ENCODE measurements around the gene MPC2.

The MPC2 gene

GRCh38 chr1:167950569-167950968, 13.7 kb upstream of the MPC2 start:
- CTCF ChIA-PET = no interaction called here
- POLR2A ChIA-PET = no interaction called here
- no peak for TF ChIP-seq CTCF (IDR thresholded peaks at IDR 0.05; ENCODE audit: control extremely low read depth, extremely low read depth, low read depth, missing control alignments)
- DNase-seq (ENCODE audit: extremely low spot score) = no peak

GRCh38 chr1:167949785-167950184, 12.9 kb upstream of the MPC2 start:
- DNase-seq (ENCODE audit: extremely low spot score) = no peak
- ChIA-PET CTCF (interaction anchor here (0.7 to 1.5 kb wide), 4 partner anchors 20 to 133 kb away, joined by 3 read pairs; no protein-coding TSS in a partner anchor), POLR2A (no interaction called here)
- no peak for TF ChIP-seq CTCF (IDR thresholded peaks at IDR 0.05; ENCODE audit: control extremely low read depth, extremely low read depth, low read depth, missing control alignments)

GRCh38 chr1:167947733-167948132, 10.9 kb upstream of the MPC2 start:
- no peak for DNase-seq (ENCODE audit: extremely low spot score)
- ChIA-PET POLR2A (no interaction called here), CTCF (no interaction called here)
- no peak for TF ChIP-seq CTCF (IDR thresholded peaks at IDR 0.05; ENCODE audit: control extremely low read depth, extremely low read depth, low read depth, missing control alignments)

GRCh38 chr1:167943541-167943940, 6.7 kb upstream of the MPC2 start:
- no peak for DNase-seq (ENCODE audit: extremely low spot score)
- no peak for TF ChIP-seq CTCF (IDR thresholded peaks at IDR 0.05; ENCODE audit: control extremely low read depth, extremely low read depth, low read depth, missing control alignments)
- ChIA-PET CTCF (no interaction called here), POLR2A (no interaction called here)

- DNase-seq (ENCODE audit: extremely low spot score) = no peak
- ChIA-PET POLR2A (no interaction called here), CTCF (interaction anchor here (0.8 to 0.9 kb wide), 2 partner anchors 32 to 142 kb away, joined by 3 read pairs; no protein-coding TSS in a partner anchor)
- no peak for TF ChIP-seq CTCF (IDR thresholded peaks at IDR 0.05; ENCODE audit: control extremely low read depth, extremely low read depth, low read depth, missing control alignments)
Measured at GRCh38 chr1:167940264-167940663, 3.4 kb upstream of the MPC2 start.

GRCh38 chr1:167938080-167938636, 1.3 kb upstream of the MPC2 start:
- CTCF ChIA-PET = interaction anchor here (1.0 to 1.9 kb wide), 4 partner anchors 10 to 144 kb away, joined by 3 to 5 read pairs (median 4); no protein-coding TSS in a partner anchor
- POLR2A ChIA-PET = no interaction called here
- TF ChIP-seq CTCF (IDR thresholded peaks at IDR 0.05; ENCODE audit: control extremely low read depth, extremely low read depth, low read depth, missing control alignments) = no peak
- DNase-seq (ENCODE audit: extremely low spot score) = no peak

- TF ChIP-seq CTCF (IDR thresholded peaks at IDR 0.05; ENCODE audit: control extremely low read depth, extremely low read depth, low read depth, missing control alignments) = no peak
- ChIA-PET CTCF (interaction anchor here (1.1 to 1.9 kb wide), 3 partner anchors 10 to 144 kb away, joined by 4 to 5 read pairs (median 4); no protein-coding TSS in a partner anchor), POLR2A (no interaction called here)
Measured at GRCh38 chr1:167937709-167938010, 788 bp upstream of the MPC2 start.

More at GRCh38 chr1:167937709-167938010, 788 bp upstream of the MPC2 start:
- no peak for DNase-seq (ENCODE audit: extremely low spot score)
